ENCODE measurements around the gene MYD88. TPM values are rescaled to one million over a fixed set of nuclear protein-coding genes. Genes with fewer than 3 reads are reported as not detected.
A peak's percentile ranks its signal among the peaks of the same experiment; 100 is the strongest.

The MYD88 gene
- total and polyA plus RNA-seq, 9 of the 15 experiments (the other 6 are each of a cell fraction or from before 2014, with no cell fraction given): 3.2 to 47.3 (median 27.6) TPM

- TF ChIP-seq ZNF740 (CRISPR knock-in tag; IDR thresholded peaks at IDR 0.05) (no peak; the same call in 1 of the 2 replicates), ZNF740 (tag; IDR thresholded peaks at IDR 0.05) (peak in 1 of 2 experiments; percentile 46; a peak in 1 of 4 replicates), TRIM28 (IDR thresholded peaks at IDR 0.05) (no peak), ZNF274 (IDR thresholded peaks at IDR 0.05; ENCODE audit: borderline replicate concordance, low read depth, low read length) (no peak), NR4A1 (CRISPR knock-in tag; IDR thresholded peaks at IDR 0.05) (0 out of 2 replicates have a peak, but pooled peaks have one; percentile 6), NR4A1 (tag; IDR thresholded peaks at IDR 0.05) (no peak), MEF2A (IDR thresholded peaks at IDR 0.05; ENCODE audit: control insufficient read depth, low read depth, low read length) (no peak), FOXA3 (CRISPR knock-in tag; conservative IDR thresholded peaks at IDR 0.05 in 1 of 2, IDR thresholded peaks at IDR 0.05 in 1 of 2) (0 out of 4 replicates have a peak, but pooled peaks of 1 of the 2 experiments have one; percentile 31), FOS (IDR thresholded peaks at IDR 0.05; ENCODE audit: extremely low read depth, insufficient read length) (no peak), BRD4 (IDR thresholded peaks at IDR 0.05) (peak; percentile 66; the same call in 1 of the 2 replicates), POLR2G (IDR thresholded peaks at IDR 0.05; ENCODE audit: low read depth, low read length) (peak; percentile 72), HOXB6 (CRISPR knock-in tag; IDR thresholded peaks at IDR 0.05; ENCODE audit: borderline replicate concordance) (no peak), NCOA6 (IDR thresholded peaks at IDR 0.05) (no peak), POLR2B (IDR thresholded peaks at IDR 0.05; ENCODE audit: low read depth, partially characterized antibody) (no peak), HBP1 (CRISPR knock-in tag; IDR thresholded peaks at IDR 0.05) (no peak), SLC30A9 (CRISPR knock-in tag; IDR thresholded peaks at IDR 0.05) (no peak), MAFG (tag; conservative IDR thresholded peaks at IDR 0.05) (no peak), CREM (IDR thresholded peaks at IDR 0.05; ENCODE audit: low read depth) (no peak), ZBTB2 (IDR thresholded peaks at IDR 0.05) (no peak; the same call in 1 of the 2 replicates), ZNF77 (CRISPR knock-in tag; IDR thresholded peaks at IDR 0.05) (no peak), PCBP1 (IDR thresholded peaks at IDR 0.05; ENCODE audit: low read depth, low read length, poor library complexity, severe bottlenecking) (no peak), FOXA1 (IDR thresholded peaks at IDR 0.05; ENCODE audit: borderline replicate concordance) (no peak), FOXM1 (IDR thresholded peaks at IDR 0.05; ENCODE audit: low read depth) (no peak), FOXM1 (CRISPR knock-in tag; IDR thresholded peaks at IDR 0.05; ENCODE audit: low read depth) (peak; percentile 24; the same call in 1 of the 2 replicates), EWSR1 (IDR thresholded peaks at IDR 0.05; ENCODE audit: borderline replicate concordance, low read depth, partially characterized antibody) (no peak), SMARCB1 (IDR thresholded peaks at IDR 0.05; ENCODE audit: insufficient read length, low read depth) (no peak), ATF1 (CRISPR knock-in tag; IDR thresholded peaks at IDR 0.05) (no peak), ATF1 (tag; IDR thresholded peaks at IDR 0.05) (no peak)
Observed at GRCh38 chr3:38165722-38166387, 27.4 kb downstream of the MYD88 start (continued).
